IMR-90 (cell line): Measurements from ENCODE around the gene DPCD. TPM values are rescaled to one million over a fixed set of nuclear protein-coding genes. Genes with fewer than 3 reads are reported as not detected.
A peak's percentile ranks its signal among the peaks of the same experiment; 100 is the strongest.

Source experiments
- ATAC-seq: fragments of 200-7000 bp; cut with Tn5 transposase; 2 replicates; pipeline ENCODE4 v1.9.1; 2020; ENCODE audit warnings: low read depth, mild to moderate bottlenecking, moderate library complexity
- BruUV-seq: library from RNA; stranded (reverse); fragments of 400-500 nt; replicated peaks from 2 replicates; lab custom pipeline; 2021; lab: Mats Ljungman, UMichigan
- CTCF ChIA-PET: fragments of 300-600 bp; formaldehyde crosslinking; extraction: SDS; loops from one replicate; lab custom pipeline; 2021; ENCODE audit warnings: antibody characterized with exemption; lab: Yijun Ruan, JAX
- POLR2A ChIA-PET: fragments of 300-600 bp; sonication (Branson Sonifier 250); formaldehyde crosslinking; loops from one replicate; lab custom pipeline; 2022; ENCODE audit warnings: antibody characterized with exemption; ENCODE audit not compliant: unreplicated experiment; lab: Charles Lee
- DNase-seq: peaks from one replicate; pipeline ENCODE4 v3.0.0; 2013
- H2AFZ ChIP-seq: replicated peaks from 2 replicates; pipeline ENCODE3; 2013; ENCODE audit warnings: low read length, mild to moderate bottlenecking; ENCODE audit not compliant: poor library complexity
- H2AK5ac ChIP-seq: 2 replicates; pipeline ENCODE4 v1.6.1; 2013; ENCODE audit warnings: low read depth, low read length, inconsistent platforms
- H2AK9ac ChIP-seq: replicated peaks from 2 replicates; pipeline ENCODE3; 2013; ENCODE audit warnings: mild to moderate bottlenecking, low read depth, low read length, moderate library complexity; ENCODE audit not compliant: poor library complexity
- H2BK120ac ChIP-seq: 2 replicates; pipeline ENCODE4 v1.6.1; 2013; ENCODE audit warnings: low read depth, low read length, inconsistent platforms
- H2BK15ac ChIP-seq: 3 replicates; pipeline ENCODE4 v1.6.1; 2013; ENCODE audit warnings: low read depth, low read length, inconsistent platforms
- H2BK20ac ChIP-seq: 2 replicates; pipeline ENCODE4 v1.6.1; 2013; ENCODE audit warnings: low read depth, mild to moderate bottlenecking, inconsistent platforms, low read length, moderate library complexity
- H2BK5ac ChIP-seq: 2 replicates; pipeline ENCODE4 v1.6.1; 2013; ENCODE audit warnings: mild to moderate bottlenecking, low read depth, low read length, inconsistent platforms; ENCODE audit not compliant: poor library complexity, severe bottlenecking
- H3K14ac ChIP-seq: replicated peaks from 2 replicates; pipeline ENCODE4 v1.6.1; 2013; ENCODE audit warnings: low read depth, low read length, inconsistent platforms
- H3K18ac ChIP-seq: 2 replicates; pipeline ENCODE4 v1.6.1; 2013; ENCODE audit warnings: low read depth, low read length, control low read depth
- H3K23ac ChIP-seq: 2 replicates; pipeline ENCODE4 v1.6.1; 2013; ENCODE audit warnings: low read depth, low read length, inconsistent platforms
- H3K27ac ChIP-seq: 2 replicates; pipeline ENCODE4 v1.5.1; 2013; ENCODE audit warnings: mild to moderate bottlenecking, control low read depth, low read length; ENCODE audit not compliant: insufficient read depth
- H3K27me3 ChIP-seq: 2 replicates; pipeline ENCODE4 v1.6.1; 2013; ENCODE audit warnings: low read length; ENCODE audit not compliant: control insufficient read depth, insufficient read depth
- H3K36me3 ChIP-seq: 2 replicates; pipeline ENCODE4 v1.6.1; 2013; ENCODE audit warnings: low read length, mixed read lengths; ENCODE audit not compliant: control insufficient read depth, insufficient read depth
- H3K4ac ChIP-seq: 2 replicates; pipeline ENCODE4 v1.6.1; 2013; ENCODE audit warnings: low read depth, low read length, inconsistent platforms
- H3K4me1 ChIP-seq: 2 replicates; pipeline ENCODE4 v1.6.1; 2013; ENCODE audit warnings: low read length, mixed read lengths; ENCODE audit not compliant: control insufficient read depth, insufficient read depth
- H3K4me2 ChIP-seq: 2 replicates; pipeline ENCODE4 v1.6.1; 2013; ENCODE audit warnings: low read depth, mild to moderate bottlenecking, control low read depth, low read length, moderate library complexity
- H3K4me3 ChIP-seq: 2 replicates; pipeline ENCODE4 v1.5.1; 2013; ENCODE audit warnings: low read depth, mild to moderate bottlenecking, control low read depth, low read length, moderate library complexity; ENCODE audit not compliant: insufficient read depth
- H3K56ac ChIP-seq: 2 replicates; pipeline ENCODE4 v1.6.1; 2013; ENCODE audit warnings: low read length, inconsistent platforms; ENCODE audit not compliant: insufficient read depth; ENCODE audit errors: extremely low read depth
- H3K79me1 ChIP-seq, 2 experiments: 2 replicates each; pipeline ENCODE4 v1.6.1; 2013; ENCODE audit warnings: low read length in 2 of 2, inconsistent platforms in 1 of 2, low read depth in 1 of 2
- H3K9ac ChIP-seq: 2 replicates; pipeline ENCODE4 v1.6.1; 2013; ENCODE audit warnings: low read depth, low read length, control low read depth
- H3K9me1 ChIP-seq: 2 replicates; pipeline ENCODE4 v1.6.1; 2013; ENCODE audit warnings: low read length, inconsistent platforms; ENCODE audit not compliant: insufficient read depth
- H3K9me3 ChIP-seq: 2 replicates; pipeline ENCODE4 v1.6.1; 2013; ENCODE audit warnings: low read length; ENCODE audit not compliant: control insufficient read depth, insufficient read depth
- H4K20me1 ChIP-seq: 2 replicates; pipeline ENCODE4 v1.6.1; 2013; ENCODE audit warnings: low read length, inconsistent platforms; ENCODE audit not compliant: insufficient read depth
- H4K5ac ChIP-seq: 2 replicates; pipeline ENCODE4 v1.6.1; 2013; ENCODE audit warnings: mild to moderate bottlenecking, low read depth, low read length, control low read depth
- H4K8ac ChIP-seq, 2 experiments: 2 replicates each; pipeline ENCODE4 v1.6.1; 2013; ENCODE audit warnings: low read depth in 2 of 2, low read length in 2 of 2, control low read depth in 1 of 2, inconsistent platforms in 1 of 2
- H4K91ac ChIP-seq: 2 replicates; pipeline ENCODE4 v1.6.1; 2013; ENCODE audit warnings: low read depth, low read length, inconsistent platforms; ENCODE audit not compliant: insufficient read depth
- BHLHE40 ChIP-seq: fragments of 150-350 bp; IDR thresholded peaks from 2 replicates; pipeline ENCODE4 v1.6.1; 2016; ENCODE audit warnings: mild to moderate bottlenecking, low read depth, low read length
- CEBPB ChIP-seq: IDR thresholded peaks from 2 replicates; pipeline ENCODE4 v1.6.1; 2012; ENCODE audit warnings: low read depth, low read length, improper control_type of control experiment
- CTCF ChIP-seq: conservative IDR thresholded peaks from 2 replicates; pipeline ENCODE4 v1.5.1; 2012; ENCODE audit warnings: mild to moderate bottlenecking, low read depth, low read length, improper control_type of control experiment
- MAFK ChIP-seq: IDR thresholded peaks from 2 replicates; pipeline ENCODE4 v1.6.1; 2012; ENCODE audit warnings: low read depth, low read length, improper control_type of control experiment
- MAZ ChIP-seq: IDR thresholded peaks from 2 replicates; pipeline ENCODE4 v1.6.1; 2012; ENCODE audit warnings: low read depth, mild to moderate bottlenecking, low read length, improper control_type of control experiment, moderate library complexity, borderline replicate concordance
- MXI1 ChIP-seq: IDR thresholded peaks from 2 replicates; pipeline ENCODE4 v1.6.1; 2012; ENCODE audit warnings: low read depth, mild to moderate bottlenecking, low read length, moderate library complexity, borderline replicate concordance
- RAD21 ChIP-seq: IDR thresholded peaks from 2 replicates; pipeline ENCODE4 v1.6.1; 2012; ENCODE audit warnings: low read length, improper control_type of control experiment
- RFX5 ChIP-seq: IDR thresholded peaks from 2 replicates; pipeline ENCODE4 v1.8.0; 2012; ENCODE audit warnings: low read depth, mild to moderate bottlenecking, low read length, moderate library complexity
- SMC3 ChIP-seq: fragments of 150-350 bp; IDR thresholded peaks from 2 replicates; pipeline ENCODE4 v1.6.1; 2016; ENCODE audit warnings: low read depth, mild to moderate bottlenecking, antibody characterized with exemption, low read length, moderate library complexity
- USF2 ChIP-seq: fragments of 150-350 bp; IDR thresholded peaks from 2 replicates; pipeline ENCODE4 v1.6.1; 2017; ENCODE audit warnings: mild to moderate bottlenecking, antibody characterized with exemption, low read length, low read depth
- WGBS, 2 experiments: methylation state at CpG; one replicate each; pipeline versions ENCODE4 v1.1.5 to v1.1.7; 2013; ENCODE audit warnings: missing lambda C conversion rate in 2 of 2; ENCODE audit not compliant: insufficient read length in 1 of 2; ENCODE audit errors: extremely low coverage in 2 of 2; 5-methylcytosine and 5-hydroxymethylcytosine counted together
- dilution Hi-C: fragments of 300-500 bp; cut with HindIII; formaldehyde crosslinking; loops from one replicate; pipeline ENCODE4 v1.14.3; 2018; ENCODE audit warnings: low sequenced_read_pairs; ENCODE audit not compliant: unreplicated experiment
- in situ Hi-C: fragments of 300-500 bp; cut with MboI; formaldehyde crosslinking; loops from 3 replicates; pipeline ENCODE4 v1.14.3; 2019; ENCODE audit warnings: low sequenced_read_pairs, inconsistent platforms, mixed read lengths
- intact Hi-C: fragments of 100-400 bp; cut with micrococcal nuclease; formaldehyde crosslinking; loops from 2 replicates; pipeline ENCODE4 v1.10.0; 2022
- polyA plus RNA-seq, 3 experiments: library from polyadenylated mRNA; depleted of rRNA; stranded (reverse); fragments of >200 nt; gene quantifications; 2 replicates each; pipeline ENCODE4 v1.2.3, GENCODE V29; 2012; ENCODE audit warnings: low replicate concordance in 1 of 3
- total RNA-seq: library from RNA; depleted of rRNA; stranded (reverse); fragments of >200 nt; gene quantifications from 2 replicates; pipeline ENCODE4 v1.2.3, GENCODE V29; 2012

Gene DPCD
- total and polyA plus RNA-seq, 2 of the 4 experiments (the other 2 are of a cell fraction) = 59.1 to 73.7 TPM

- H3K18ac ChIP-seq = no peak overlapping the region
- H3K14ac ChIP-seq = no peak overlapping the region
- DNase-seq = no peak
- H2AFZ ChIP-seq = no peak overlapping the region
- H2BK120ac ChIP-seq = no peak overlapping the region
- H3K36me3 ChIP-seq = no peaks in the 10 kb centered on the region
- peak overlapping the region; percentile 38; the same call in 1 of the 2 replicates for H3K23ac ChIP-seq
- H3K4me2 ChIP-seq = no peak overlapping the region
- no peak overlapping the region for H2BK5ac ChIP-seq
- 90% methylated on average over 4 of the region's 5 CpGs; no CpG with 5 or more reads in 1 of the 2 experiments for WGBS, 2 experiments
- H2AK5ac ChIP-seq = no peak overlapping the region
- peaks cover 2% of the 10 kb centered on the region for H3K9me1 ChIP-seq
- no TSS peak for BruUV-seq
- H3K4me1 ChIP-seq = peaks cover 3% of the 10 kb centered on the region
- dilution Hi-C loops = no loop called here
- in situ Hi-C loops = no loop called here
- H2BK15ac ChIP-seq = no peak overlapping the region
- intact Hi-C loops = no loop called here
- CTCF ChIA-PET = interaction anchor here (0.5 kb wide), 1 partner anchor 350 kb away, joined by 3 read pairs; no protein-coding TSS in a partner anchor
- no peak for ATAC-seq
- no peak overlapping the region for H2AK9ac ChIP-seq
- no peaks in the 10 kb centered on the region for H4K20me1 ChIP-seq
- H4K5ac ChIP-seq = no peak overlapping the region
- TF ChIP-seq RFX5 = no peak
- TF ChIP-seq BHLHE40 = no peak
- TF ChIP-seq MAZ = no peak
- no peak for TF ChIP-seq MAFK
- no peak for TF ChIP-seq USF2
- no peak for TF ChIP-seq SMC3
- no peak for TF ChIP-seq MXI1
- no peak for TF ChIP-seq RAD21
- no peak for TF ChIP-seq CEBPB
- no peak for TF ChIP-seq CTCF
- H3K56ac ChIP-seq = no peak overlapping the region
- H3K4ac ChIP-seq = no peak overlapping the region
- H3K27ac ChIP-seq = no peak overlapping the region
- POLR2A ChIA-PET = no interaction called here
- no peak overlapping the region for H4K8ac ChIP-seq
- peaks cover 46% of the 10 kb centered on the region for H3K27me3 ChIP-seq
- no peak overlapping the region for H3K4me3 ChIP-seq
- H2BK20ac ChIP-seq = no peak overlapping the region
- H3K9ac ChIP-seq = no peak overlapping the region
- no peaks in the 10 kb centered on the region for H3K79me1 ChIP-seq
- H4K91ac ChIP-seq = no peak overlapping the region
- H3K9me3 ChIP-seq = no peaks in the 10 kb centered on the region
These were observed 22.7 kb upstream of the DPCD start for GRCh38 chr10:101565370-101565900.
